HG02759 (cell line): ENCODE data around the gene RGS6.

Source experiments
- ATAC-seq: cut with Tn5 transposase; IDR thresholded peaks from one replicate; pipeline ENCODE4 v1.9.1; 2021; ENCODE audit warnings: mild to moderate bottlenecking, moderate library complexity; ENCODE audit not compliant: unreplicated experiment

Gene RGS6

GRCh38 chr14:72070458-72070857, 138.2 kb downstream of the RGS6 start:
- ATAC-seq = no peak

- ATAC-seq = no peak
Measured at GRCh38 chr14:72075649-72076334, 143.6 kb downstream of the RGS6 start.

- ATAC-seq = no peak
Measured at GRCh38 chr14:72081137-72081536, 148.9 kb downstream of the RGS6 start.

- no peak for ATAC-seq
Measured at GRCh38 chr14:72084935-72085334, 152.7 kb downstream of the RGS6 start.

- ATAC-seq = no peak
Measured at GRCh38 chr14:72089625-72090024, 157.4 kb downstream of the RGS6 start.

- no peak for ATAC-seq
Measured at GRCh38 chr14:72094844-72095582, 162.8 kb downstream of the RGS6 start.

GRCh38 chr14:72097173-72097783, 165.0 kb downstream of the RGS6 start:
- ATAC-seq = no peak

GRCh38 chr14:72098210-72098609, 166.0 kb downstream of the RGS6 start:
- no peak for ATAC-seq

GRCh38 chr14:72099566-72099965, 167.3 kb downstream of the RGS6 start:
- ATAC-seq = no peak

GRCh38 chr14:72104011-72104613, 171.9 kb downstream of the RGS6 start:
- no peak for ATAC-seq

GRCh38 chr14:72111911-72112310, 179.7 kb downstream of the RGS6 start:
- ATAC-seq = no peak

- ATAC-seq = no peak
Measured at GRCh38 chr14:72118841-72119240, 186.6 kb downstream of the RGS6 start.

- no peak for ATAC-seq
Measured at GRCh38 chr14:72120315-72120714, 188.1 kb downstream of the RGS6 start.

- no peak for ATAC-seq
Measured at GRCh38 chr14:72123755-72124154, 191.5 kb downstream of the RGS6 start.

GRCh38 chr14:72124171-72124570, 191.9 kb downstream of the RGS6 start:
- ATAC-seq = no peak

GRCh38 chr14:72126091-72126490, 193.9 kb downstream of the RGS6 start:
- ATAC-seq = no peak

GRCh38 chr14:72126561-72126960, 194.3 kb downstream of the RGS6 start:
- ATAC-seq = no peak

- no peak for ATAC-seq
Measured at GRCh38 chr14:72128629-72129028, 196.4 kb downstream of the RGS6 start.

- ATAC-seq = no peak
Measured at GRCh38 chr14:72129291-72129690, 197.1 kb downstream of the RGS6 start.

GRCh38 chr14:72141084-72141483, 208.9 kb downstream of the RGS6 start:
- ATAC-seq = no peak

GRCh38 chr14:72142328-72142727, 210.1 kb downstream of the RGS6 start:
- ATAC-seq = no peak

GRCh38 chr14:72146241-72146640, 214.0 kb downstream of the RGS6 start:
- ATAC-seq = no peak
